Measurements from ENCODE around the gene ANKH.
"Not testable (repeated sequence)": the region's sequence is repeated elsewhere in the genome, so short reads cannot be mapped to it uniquely, and the experiment has no call there.

Gene ANKH
- total RNA-seq: 107 reads per million, percentile 84 among the genes with 10 or more reads in this experiment

DNA sequence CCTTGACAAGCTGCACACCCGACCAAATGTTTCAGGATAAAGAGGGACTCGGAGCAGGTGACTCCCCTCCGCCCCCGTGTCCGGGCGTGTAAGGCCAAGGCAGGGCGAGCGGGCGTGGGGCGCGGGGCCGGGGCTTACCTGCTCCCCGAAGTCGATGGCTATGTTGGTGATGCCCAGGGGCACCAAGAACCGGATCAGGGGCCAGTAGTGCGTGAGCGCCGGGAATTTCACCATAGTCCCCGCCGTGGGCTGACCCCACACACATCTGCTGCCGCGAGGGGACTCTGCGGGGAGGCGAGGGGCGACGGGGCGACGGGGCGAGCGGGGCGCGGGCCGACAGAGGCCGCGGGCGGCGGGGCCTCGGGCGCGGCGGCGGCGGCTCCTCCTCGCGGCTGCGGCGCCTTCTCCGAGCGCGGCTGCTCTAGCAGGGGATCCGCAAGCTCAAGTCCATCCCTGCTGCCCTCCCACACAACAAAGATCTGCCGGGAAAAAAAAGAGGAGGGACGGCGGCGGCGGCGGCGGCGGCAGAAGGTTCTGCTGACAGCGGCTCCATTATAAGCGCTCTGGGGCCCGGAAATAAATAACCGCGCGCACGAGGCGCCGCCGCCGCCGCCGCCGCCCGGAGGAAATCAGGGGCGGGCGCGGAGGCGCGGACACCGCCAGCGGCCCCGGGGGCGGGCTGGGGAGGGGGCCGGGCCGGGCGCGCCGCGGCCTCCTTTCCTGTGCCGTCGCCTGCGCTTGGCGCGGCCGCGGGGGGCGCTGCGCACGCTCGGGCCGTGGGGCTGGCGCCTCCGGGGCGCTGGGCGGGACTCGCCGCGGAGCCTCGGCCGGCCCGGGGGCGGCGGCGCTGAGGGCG lies at the start of gene ANKH:
Gene ANKH, minus strand, starts transcription at position 565 of the 856 bp plus-strand sequence. Its CDS starts 331 bp downstream, at position 234.
- peak; percentile 72 for DNase-seq

DNA sequence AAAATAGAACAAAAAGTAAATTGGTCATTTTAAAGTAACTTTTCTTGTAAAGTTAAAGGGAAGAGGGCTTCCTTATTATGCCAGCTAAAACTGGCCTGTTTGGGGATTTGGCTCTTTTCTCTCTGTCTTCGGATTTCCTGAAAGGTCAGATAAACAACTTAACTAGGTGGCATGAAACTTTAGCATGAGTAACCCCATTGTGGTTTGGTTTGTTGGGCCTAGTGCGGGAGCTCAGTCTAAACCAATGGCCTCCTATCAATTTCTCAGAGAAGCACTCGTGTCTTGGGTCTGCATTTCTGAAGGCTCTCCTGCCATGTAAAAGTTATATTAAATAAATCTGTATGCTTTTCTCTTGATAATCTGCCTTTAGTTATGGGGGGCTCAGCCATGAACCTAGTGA lies 48.5 kb upstream of the ANKH start:
- no peak for DNase-seq

DNA sequence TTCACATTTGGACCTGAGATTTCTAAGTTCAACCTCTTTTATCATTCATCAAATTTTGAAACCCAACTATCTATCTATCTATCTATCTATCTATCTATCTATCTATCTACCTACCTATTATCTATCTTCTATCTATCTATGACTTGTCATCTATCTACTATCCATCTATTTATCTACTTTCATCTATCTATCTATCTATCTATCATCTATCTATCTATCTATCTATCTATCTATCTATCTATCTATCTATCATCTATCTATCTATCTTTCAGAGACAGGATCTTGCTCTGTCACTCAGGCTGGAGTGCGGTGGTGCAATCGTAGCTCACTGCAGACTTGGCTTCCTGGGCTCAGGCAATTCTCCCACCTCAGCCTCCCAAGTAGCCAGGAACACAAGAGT lies 47.5 kb upstream of the ANKH start:
- DNase-seq: not testable (repeated sequence)

DNA sequence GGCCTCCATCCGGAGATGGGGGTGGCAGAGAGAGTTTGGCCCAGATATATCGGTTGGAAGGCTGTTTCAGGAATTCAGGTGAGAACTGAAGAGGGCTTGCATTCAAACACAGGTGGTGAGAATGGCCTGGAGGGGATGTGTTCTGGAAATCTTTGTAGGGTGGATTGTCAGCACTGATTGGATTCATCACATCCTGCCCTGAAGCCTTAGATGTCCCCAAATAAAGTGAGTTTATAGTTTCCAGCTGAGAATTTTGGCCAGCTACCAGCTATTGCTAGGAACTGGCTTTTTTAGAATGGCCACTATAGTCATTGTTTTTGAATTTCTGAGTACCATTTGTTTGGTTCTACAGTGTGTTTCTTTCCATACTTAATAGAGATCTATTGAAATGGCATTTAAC lies 46.1 kb upstream of the ANKH start:
- DNase-seq: no peak

DNA sequence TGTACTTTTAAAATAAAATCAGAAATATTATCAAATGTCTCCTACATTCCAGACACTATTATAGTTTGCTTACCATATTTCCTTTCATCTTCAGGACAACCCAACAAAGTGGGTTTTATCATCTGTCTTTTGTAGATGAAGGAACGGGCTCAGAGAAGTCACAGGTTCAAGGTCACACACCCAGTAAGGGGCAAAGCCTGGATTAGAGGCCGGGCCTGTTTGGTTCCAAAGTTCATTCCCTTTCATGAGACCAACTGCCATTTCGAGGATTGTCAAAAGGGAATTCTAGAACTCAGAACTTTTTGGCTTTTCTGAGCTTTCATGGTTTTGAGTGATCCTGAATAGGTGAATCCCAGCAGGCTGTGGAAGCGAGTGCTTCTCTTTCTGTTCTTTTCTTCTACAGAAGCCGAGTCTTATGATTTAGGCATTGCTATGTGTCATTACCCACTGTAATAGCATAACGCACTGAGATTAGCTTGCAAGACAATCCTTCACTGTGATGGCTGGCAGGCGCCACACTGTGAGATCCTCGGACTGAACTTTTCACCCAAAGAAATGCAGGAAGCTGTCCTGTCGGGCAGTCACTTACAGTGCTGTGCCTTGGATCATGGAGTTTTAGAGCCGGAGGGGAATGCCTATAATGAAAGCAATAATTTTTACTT lies 43.8 kb upstream of the ANKH start:
- no peak for DNase-seq

DNA sequence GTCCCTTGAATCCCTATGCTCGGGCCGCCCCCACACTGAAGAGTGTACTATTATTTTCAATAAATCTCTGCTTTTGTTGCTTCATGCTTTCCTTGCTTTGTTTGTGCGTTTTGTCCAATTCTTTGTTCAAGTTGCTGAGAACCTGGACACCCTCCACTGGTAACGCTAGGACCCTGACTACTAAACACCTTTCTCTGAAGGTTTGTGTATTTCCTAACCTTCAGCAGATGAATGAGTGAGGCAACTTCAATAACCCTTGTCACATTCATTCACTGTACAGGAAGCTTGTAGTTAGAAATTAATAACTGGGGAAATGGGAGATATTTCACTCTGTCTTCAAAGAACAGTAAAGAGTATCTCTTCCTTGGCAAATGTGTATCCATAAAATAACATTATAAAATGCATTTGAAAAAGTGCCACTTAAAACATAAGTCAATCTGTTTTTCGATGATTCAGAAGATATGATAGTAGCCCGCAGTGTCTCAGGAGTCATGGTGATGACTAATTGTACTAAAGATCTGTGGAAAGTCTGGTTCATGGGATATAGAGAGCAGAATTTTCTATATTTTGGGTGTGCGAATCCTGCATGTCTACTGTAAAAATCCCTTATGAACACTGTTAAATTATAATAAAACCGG lies 43.2 kb upstream of the ANKH start:
- no peak for DNase-seq

DNA sequence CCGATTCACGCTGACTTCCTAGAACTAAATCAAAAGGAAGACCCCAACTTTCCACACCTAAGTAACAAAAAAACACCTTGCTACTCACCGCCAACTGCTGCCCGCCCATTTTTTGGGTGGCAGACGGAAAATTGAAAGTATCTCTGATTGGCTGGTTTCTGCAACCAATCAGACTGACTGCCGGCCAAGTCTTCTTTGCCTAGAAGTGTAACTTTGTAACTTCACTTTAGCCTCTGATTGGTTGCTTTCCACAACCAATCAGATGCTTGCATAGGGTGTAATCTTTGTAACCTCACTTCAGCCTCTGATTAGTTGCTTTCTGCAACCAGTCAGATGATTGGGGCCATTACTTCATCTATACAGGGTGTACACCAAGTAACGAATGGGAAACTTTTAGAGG lies 42.6 kb upstream of the ANKH start:
- no peak for DNase-seq

DNA sequence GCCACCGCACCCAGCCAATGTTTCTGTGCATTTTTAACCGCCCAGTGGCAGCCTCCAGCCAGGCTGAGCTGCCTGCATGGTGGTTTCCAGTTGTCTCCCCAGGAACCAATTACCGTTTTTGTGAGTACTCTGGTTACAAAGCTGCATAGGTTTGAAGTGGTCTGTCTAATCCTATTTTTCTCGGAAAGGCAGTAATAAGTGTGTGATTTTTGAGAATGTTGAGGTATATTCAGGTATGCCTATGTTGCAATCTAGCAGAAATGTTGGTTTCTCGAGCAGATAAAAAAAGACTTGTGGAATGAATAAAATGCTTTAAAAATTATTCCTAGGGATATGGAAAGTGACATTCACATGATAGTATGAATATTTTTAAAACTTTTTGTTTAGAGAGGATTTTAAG lies 41.5 kb upstream of the ANKH start:
- no peak for DNase-seq

DNA sequence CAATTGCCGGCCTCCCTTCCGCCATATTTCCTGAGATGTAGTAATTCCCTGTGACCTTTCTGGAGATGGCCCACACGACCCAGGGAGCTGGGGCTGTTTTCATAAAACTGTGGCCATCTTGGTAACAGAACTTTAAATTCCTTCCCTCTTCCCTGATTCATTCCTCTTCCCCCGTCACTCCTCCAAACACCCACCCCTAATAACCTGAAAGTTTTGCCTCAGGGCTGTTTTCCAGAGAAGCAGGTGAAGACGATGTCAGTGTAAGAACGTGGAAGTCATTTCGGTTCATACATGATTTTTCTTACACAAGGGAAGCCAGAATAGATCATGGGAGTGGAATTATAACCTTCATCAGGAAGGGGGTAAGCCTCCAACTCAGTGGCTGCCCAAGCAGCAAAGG lies 40.6 kb upstream of the ANKH start:
- no peak for DNase-seq

DNA sequence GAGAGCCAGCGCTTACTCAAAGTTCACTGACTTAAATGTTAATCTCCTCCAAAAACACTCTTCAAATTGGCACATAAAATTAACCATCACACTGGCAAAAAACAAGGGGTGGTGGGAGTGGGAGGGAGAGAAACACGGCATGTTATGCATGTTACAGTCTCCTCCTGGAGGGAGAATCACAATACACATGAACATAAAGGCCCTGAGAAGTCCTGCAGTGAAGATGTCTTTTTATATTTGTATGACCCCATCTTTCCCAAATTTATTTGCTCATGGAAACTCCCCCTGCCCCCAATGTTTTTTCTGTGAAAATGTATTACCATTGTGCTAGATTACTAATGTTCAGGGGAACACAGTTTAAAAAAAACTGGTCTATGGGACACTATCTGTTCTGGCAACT lies 37.8 kb upstream of the ANKH start:
- no peak for DNase-seq

DNA sequence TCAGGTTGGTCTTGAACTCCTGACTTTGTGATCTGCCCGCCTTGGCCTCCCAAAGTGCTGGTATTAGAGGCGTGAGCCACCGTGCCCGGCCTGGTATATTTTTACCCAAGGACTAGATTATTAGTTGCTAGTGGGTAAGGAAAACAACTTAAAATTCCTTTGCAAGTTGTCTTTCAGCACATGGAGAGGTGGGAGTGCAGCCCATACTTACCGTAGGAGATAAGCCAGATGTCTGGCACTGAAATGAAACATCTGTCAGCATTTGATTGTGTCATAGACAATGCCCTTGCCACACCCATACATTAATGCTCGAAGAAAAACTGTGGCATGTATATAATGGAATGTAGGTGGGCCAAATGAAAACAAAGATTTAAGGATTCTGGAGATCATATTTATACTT lies 36.6 kb upstream of the ANKH start:
- DNase-seq: no peak

DNA sequence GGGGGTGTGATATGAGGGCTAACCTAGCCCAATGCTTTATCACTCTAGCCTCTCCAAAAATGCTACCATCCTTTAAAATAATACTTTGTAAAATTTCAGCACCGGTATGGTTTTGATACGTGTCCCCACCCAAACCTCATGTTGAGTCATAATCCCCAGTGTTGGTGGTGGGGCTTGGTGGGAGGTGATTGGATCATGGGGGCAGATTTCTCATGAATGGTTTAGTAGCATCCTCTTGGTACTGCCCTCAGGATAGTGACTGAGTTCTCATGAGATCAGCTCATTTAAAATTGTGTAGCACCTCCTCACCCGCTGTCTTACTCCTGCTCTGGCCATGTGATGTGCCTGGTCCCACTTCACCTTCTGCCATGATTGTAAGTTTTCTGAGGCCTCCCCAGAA lies 35.0 kb upstream of the ANKH start:
- DNase-seq: no peak

DNA sequence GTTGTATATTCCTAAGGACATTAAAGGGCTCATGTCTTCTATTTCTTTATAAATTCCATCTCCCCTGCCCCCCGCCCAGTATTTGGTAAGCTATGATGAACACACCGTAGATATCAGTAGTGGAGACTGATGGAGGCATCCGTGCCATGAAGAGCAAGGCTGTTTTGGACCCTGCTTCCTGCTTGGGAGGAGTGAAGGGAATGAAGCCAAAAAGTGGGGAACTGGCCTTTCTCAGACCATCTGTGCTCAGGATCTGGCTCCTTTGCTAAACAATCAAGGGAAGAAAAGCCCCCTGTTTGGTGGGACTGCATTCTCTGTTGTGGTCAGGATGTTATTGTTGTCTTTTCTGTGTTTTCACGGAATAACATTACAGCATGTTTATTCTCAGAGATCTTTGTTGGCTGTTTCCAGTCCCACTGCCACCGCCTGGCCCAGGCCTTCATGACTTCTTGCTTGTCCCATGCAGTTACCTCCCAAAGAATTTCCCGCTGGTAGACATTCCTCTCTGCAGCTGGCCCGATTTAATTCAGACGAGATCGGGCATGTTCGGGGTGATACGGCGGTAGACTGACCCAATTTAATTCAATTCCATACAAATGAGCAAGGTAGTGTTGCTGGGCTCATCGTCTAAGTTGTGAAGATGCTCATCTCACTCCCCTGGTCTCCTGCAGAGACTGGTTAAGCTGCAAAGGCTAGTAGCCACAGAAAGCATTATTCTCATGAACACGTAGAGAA lies 31.4 kb upstream of the ANKH start:
- DNase-seq: no peak

DNA sequence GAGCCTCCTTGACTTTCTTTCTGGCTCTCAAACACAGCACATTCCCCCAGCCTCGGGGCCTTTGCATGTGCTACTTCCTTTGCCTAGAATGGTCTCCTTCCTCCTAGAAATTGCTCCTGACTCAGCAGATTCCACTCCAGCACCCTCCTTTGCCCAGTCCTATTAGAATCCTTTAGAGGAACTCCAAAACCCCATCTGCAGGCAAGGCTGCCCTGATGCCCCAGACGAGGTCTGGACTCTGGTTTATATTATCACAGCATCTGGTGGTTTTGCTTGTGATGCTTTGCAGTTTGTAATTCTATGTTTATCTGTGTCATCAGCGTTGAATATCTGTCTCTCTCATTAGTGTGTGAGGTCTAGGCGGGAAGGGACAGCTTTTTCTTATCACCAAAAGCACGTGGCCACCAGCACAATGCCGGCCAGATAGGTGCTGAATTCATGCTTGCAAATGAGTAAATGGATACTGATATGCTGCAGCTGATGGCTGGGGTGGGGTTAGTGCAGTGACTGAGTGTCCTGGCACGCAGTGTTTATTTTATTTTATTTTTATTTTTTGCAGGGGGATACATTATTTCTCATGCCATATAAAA lies 30.0 kb upstream of the ANKH start:
- no peak for DNase-seq

DNA sequence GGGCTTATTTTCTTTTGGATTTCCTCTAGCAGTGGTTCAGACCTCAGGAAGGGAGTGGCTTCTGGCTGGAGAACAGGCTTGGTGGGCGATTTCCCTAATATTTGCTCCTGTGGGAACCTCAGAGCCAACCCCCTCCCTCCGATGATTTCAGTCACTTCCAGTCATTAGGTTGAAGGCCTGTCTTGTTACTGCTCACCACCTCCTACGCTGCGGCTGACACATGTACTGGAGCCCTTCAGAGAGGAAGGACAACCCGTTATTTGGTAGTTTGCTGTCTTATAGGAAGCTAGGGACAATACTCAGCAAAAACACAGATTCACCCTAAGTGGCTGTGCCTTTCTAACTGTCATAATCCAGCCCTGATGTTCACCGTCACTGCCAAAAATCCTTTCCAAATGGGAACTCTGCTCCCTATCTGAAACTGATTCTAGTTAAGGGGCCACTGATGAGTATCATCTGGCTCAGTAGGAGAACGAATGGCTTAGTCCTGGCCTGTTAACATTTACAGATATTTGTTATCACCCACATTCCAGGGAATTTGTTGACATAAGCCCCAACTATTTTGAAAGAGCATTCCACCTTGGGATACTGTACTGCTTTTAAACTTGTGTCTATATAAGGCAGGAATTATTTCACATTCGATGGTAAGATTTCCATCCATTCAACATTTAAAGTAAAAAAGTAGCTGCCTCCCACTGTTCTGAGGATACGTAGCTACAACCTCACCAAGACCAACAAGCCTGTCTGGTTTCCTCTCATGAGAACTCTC lies 29.3 kb upstream of the ANKH start:
- no peak for DNase-seq

DNA sequence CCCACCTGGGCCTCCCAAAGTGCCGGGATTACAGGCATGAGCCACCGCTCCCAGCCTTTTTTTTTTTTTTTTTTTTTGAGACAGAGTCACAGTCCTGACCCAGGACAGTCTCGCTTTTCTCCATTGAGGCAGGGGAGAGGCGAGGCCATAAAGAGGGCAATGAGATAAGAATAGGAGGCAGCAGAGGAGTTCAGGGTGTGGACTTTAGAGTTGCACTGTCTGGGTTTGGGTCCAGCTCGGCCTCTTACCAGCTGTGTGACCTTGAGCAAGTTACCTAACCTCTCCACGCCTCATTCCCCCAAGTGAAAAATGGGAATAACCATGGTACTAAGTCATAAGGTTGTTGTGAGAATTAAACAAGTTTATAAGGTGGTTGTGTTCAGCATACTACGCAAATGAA lies 24.6 kb upstream of the ANKH start:
- DNase-seq: no peak

DNA sequence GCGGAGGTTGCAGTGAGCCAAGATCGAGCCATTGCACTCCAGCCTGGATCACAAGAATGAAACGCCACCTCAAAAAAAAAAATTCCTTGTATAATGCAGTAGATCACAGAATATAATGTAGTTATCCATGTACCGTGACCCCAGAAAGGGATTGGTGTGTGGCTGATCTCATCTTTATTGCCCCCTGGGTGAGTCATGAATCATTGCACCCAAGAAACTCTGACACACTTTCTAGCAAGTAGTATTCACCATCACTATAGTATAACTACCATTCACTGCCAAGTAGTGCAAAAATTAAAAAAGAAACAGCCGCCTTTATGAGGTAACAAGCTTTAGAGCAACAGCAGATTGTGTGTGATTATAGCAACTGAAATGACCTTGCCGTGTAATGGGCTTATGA lies 23.7 kb upstream of the ANKH start:
- DNase-seq: no peak

DNA sequence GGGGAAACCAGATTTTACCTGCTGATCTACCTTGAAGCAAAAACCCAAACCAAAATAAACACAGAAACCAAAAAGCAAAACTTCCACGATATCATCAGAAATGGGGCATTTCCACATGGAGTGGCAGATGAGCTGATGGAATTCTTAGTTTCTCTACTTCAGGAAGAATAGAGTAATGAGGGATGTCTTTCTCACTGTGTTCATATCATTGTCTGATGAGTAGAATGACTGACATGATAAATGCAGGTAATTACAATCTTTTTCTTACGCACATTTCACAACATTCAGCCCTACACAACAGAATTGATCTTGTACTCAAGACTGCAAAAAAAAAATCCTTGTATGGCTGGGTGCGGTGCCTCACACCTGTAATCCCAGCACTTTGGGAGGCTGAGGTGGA lies 23.2 kb upstream of the ANKH start:
- DNase-seq: no peak

DNA sequence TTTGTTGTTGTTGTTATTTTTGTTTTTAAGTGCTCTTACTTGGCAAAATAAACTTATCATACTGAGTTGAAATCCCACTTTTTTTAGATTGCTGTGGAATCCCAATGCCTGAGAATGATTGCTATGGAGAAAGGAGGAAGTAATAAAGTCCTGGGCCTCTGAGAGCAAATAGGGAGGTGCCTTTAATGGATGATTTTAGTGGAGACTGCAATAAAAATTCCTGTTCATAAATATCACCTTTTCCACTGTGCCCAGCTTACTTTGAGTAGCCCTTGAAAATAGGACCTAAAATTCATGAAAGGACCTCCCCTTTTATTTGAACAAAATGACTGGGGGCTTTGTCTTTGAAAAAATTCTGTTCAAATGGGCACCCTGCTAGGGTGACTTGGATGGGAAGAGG lies 21.8 kb upstream of the ANKH start:
- no peak for DNase-seq

DNA sequence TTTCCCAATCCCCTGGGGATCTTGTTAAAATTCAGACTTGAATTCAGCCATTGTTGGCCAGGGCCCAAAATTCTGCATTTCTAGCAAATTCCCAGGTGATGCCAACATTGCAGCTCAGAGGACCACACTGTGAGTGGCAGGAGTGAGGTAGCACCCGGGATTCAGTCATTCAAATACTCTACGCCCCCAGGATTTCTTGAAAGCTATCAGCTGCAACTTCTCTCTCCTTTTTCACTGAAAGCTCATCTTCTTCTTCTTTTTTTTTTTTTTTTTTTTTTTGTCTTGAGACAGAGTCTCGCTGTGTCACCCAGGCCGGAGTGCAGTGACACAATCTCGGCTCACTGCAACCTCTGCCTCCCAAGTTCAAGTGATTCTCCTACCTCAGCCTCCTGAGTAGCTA lies 19.3 kb upstream of the ANKH start:
- no peak for DNase-seq

DNA sequence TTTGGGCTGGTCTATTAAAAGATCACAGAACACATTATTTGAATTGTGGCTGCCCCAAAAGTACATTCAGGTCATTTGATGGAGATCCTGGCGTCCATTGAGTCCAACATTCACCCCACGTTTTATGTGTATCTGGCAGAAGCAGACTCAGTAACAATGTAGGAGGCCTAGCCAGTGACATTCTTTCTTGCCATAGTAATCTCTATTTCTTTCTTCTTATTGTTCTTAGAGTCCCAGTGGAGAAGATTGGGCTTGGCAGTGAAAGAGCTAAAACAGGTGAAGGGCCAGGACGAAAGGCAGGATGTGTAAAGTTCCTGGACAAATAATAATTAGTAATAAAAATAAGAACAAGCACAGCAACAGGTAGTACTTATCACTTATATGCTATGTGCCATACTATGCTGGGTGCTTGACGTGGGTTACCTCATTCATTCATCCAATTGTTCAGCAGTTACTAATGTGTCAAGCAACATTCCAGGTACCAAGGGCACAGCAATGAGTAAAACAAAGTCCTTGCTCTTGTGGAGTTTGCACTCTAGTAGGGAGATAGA lies 12.6 kb upstream of the ANKH start:
- DNase-seq: no peak

All from effector CD4-positive, alpha-beta T cell (primary cell).